IPS-18c (cell line): ENCODE results near the gene ACCS.

Source experiments
- H3K4me3 ChIP-seq: 2 replicates; pipeline ENCODE4 v1.7.0; 2013; ENCODE audit warnings: low read depth, mild to moderate bottlenecking, low read length, moderate library complexity; ENCODE audit not compliant: insufficient read depth
- H3K9me3 ChIP-seq: one replicate; pipeline ENCODE4 v1.6.1; 2013; ENCODE audit warnings: mild to moderate bottlenecking, low read length, moderate library complexity; ENCODE audit not compliant: control insufficient read depth, insufficient read depth

Gene ACCS

GRCh38 chr11:44065841-44066731 lies at the start of gene ACCS:
TSS of gene ACCS (plus strand) at chr11:44066270. CDS start at chr11:44067628, 1,358 bp downstream.
- no peaks in the 10 kb centered on the region for H3K9me3 ChIP-seq
- H3K4me3 ChIP-seq, result peak within 1 kb of the TSS; percentile 62

- Histone ChIP-seq H3K4me3 (no peak overlapping the region), H3K9me3 (no peaks in the 10 kb centered on the region)
These were observed 49.3 kb upstream of the ACCS start for GRCh38 chr11:44016546-44017442.

GRCh38 chr11:44017443-44018126 lies 48.5 kb upstream of the ACCS start:
- H3K9me3 ChIP-seq, result no peaks in the 10 kb centered on the region
- H3K4me3 ChIP-seq, result no peak overlapping the region

GRCh38 chr11:44018127-44018521 lies 47.9 kb upstream of the ACCS start:
- Histone ChIP-seq H3K4me3 (no peak overlapping the region), H3K9me3 (no peaks in the 10 kb centered on the region)

GRCh38 chr11:44018829-44019228 lies 47.2 kb upstream of the ACCS start:
- H3K4me3 ChIP-seq, result no peak overlapping the region

GRCh38 chr11:44024977-44025376 lies 41.1 kb upstream of the ACCS start:
- H3K4me3 ChIP-seq, result no peak overlapping the region

More at GRCh38 chr11:44018829-44019228, 47.2 kb upstream of the ACCS start:
- no peaks in the 10 kb centered on the region for H3K9me3 ChIP-seq

GRCh38 chr11:44025727-44026126 lies 40.3 kb upstream of the ACCS start:
- no peak overlapping the region for H3K4me3 ChIP-seq
- H3K9me3 ChIP-seq, result no peaks in the 10 kb centered on the region

More at GRCh38 chr11:44024977-44025376, 41.1 kb upstream of the ACCS start:
- H3K9me3 ChIP-seq, result no peaks in the 10 kb centered on the region

- Histone ChIP-seq H3K9me3 (no peaks in the 10 kb centered on the region), H3K4me3 (no peak overlapping the region)
These were observed 37.7 kb upstream of the ACCS start for GRCh38 chr11:44028401-44028800.

GRCh38 chr11:44028816-44029506 lies 37.1 kb upstream of the ACCS start:
- Histone ChIP-seq H3K9me3 (no peaks in the 10 kb centered on the region), H3K4me3 (no peak overlapping the region)

- Histone ChIP-seq H3K4me3 (no peak overlapping the region), H3K9me3 (no peaks in the 10 kb centered on the region)
These were observed 36.6 kb upstream of the ACCS start for GRCh38 chr11:44029507-44029845.

GRCh38 chr11:44029977-44030911 lies 35.8 kb upstream of the ACCS start:
- H3K9me3 ChIP-seq, result no peaks in the 10 kb centered on the region
- no peak overlapping the region for H3K4me3 ChIP-seq

GRCh38 chr11:44030996-44031395 lies 35.1 kb upstream of the ACCS start:
- no peaks in the 10 kb centered on the region for H3K9me3 ChIP-seq
- no peak overlapping the region for H3K4me3 ChIP-seq

GRCh38 chr11:44031549-44031948 lies 34.5 kb upstream of the ACCS start:
- Histone ChIP-seq H3K9me3 (no peaks in the 10 kb centered on the region), H3K4me3 (no peak overlapping the region)

GRCh38 chr11:44032299-44033085 lies 33.6 kb upstream of the ACCS start:
- no peaks in the 10 kb centered on the region for H3K9me3 ChIP-seq
- no peak overlapping the region for H3K4me3 ChIP-seq

- Histone ChIP-seq H3K4me3 (no peak overlapping the region), H3K9me3 (no peaks in the 10 kb centered on the region)
These were observed 32.6 kb upstream of the ACCS start for GRCh38 chr11:44033411-44033850.
